AG09309 (cell line): ENCODE results near the gene MEAF6.

Experiments used
- DNase-seq: peaks from one replicate; pipeline ENCODE4 v3.0.0-alpha.2; 2010; ENCODE audit warnings: low read depth
- H3K4me3 ChIP-seq: 2 replicates; pipeline ENCODE4 v1.5.1; 2011; ENCODE audit warnings: mild to moderate bottlenecking, low read depth, low read length, moderate library complexity; ENCODE audit not compliant: control insufficient read depth
- TF ChIP-seq, protein P1 (sequence below): IDR thresholded peaks from 2 replicates; pipeline ENCODE4 v1.5.1; 2011; ENCODE audit warnings: mild to moderate bottlenecking, low read depth, low read length, inconsistent platforms; ENCODE audit not compliant: insufficient read depth, control insufficient read depth; ENCODE audit errors: missing control alignments

MEAF6 gene

DNA sequence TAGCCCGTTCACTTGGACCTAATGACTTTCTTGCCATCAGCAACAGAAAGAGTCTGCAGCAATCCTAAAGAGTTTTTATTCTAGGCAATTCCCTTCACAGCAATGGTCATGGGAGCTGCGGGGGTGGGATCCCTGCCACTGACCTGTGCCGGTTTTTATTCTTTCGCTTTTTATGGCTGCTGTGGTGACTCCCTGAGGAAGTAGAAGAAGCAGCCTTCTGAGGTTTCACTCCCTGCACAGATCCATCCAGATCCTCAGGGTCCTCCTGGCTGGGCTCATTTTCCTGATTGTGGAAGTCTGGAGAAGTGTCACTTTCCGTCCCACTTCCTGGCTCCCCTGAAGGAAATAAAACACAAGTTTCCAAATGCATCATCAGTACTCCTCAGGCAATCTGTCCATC, 12.9 kb downstream of the MEAF6 start:
- no peak for DNase-seq
- no peak overlapping the region for H3K4me3 ChIP-seq
- TF ChIP-seq, protein P1, sequence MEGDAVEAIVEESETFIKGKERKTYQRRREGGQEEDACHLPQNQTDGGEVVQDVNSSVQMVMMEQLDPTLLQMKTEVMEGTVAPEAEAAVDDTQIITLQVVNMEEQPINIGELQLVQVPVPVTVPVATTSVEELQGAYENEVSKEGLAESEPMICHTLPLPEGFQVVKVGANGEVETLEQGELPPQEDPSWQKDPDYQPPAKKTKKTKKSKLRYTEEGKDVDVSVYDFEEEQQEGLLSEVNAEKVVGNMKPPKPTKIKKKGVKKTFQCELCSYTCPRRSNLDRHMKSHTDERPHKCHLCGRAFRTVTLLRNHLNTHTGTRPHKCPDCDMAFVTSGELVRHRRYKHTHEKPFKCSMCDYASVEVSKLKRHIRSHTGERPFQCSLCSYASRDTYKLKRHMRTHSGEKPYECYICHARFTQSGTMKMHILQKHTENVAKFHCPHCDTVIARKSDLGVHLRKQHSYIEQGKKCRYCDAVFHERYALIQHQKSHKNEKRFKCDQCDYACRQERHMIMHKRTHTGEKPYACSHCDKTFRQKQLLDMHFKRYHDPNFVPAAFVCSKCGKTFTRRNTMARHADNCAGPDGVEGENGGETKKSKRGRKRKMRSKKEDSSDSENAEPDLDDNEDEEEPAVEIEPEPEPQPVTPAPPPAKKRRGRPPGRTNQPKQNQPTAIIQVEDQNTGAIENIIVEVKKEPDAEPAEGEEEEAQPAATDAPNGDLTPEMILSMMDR = no peak

DNA sequence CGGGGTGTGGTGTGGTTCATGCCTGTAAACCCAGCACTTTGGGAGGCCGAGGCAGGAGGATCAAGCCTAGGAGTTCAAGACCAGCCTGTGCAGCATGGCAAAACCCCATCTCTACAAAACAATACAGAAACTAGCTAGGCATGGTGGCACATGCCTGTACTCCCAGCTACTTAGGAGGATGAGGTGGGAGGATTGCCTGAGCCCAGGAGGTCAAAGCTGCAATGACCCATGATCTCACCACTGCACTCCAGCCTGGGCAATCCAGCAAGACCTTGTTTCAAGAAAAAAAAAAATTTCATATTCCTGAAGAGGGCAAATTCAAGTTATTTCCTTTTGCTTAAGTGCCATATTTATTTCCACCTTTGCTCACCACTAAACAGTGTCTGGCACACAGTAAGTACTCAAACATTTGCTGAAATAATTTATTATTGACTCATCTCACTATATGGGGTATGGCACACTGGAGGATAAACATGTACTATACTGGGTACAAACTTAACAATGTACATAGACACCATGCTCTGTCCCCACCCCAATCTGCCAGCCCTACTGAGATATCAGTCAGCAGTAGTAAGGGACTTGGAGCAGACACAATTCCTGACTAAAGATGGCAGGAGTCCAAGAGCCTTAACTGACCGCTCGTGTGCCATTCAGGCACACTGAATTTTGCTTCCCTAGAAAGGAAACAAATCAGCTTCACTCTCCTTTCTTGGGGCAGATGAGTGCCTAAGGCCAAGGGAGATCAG, 15.5 kb downstream of the MEAF6 start:
- TF ChIP-seq, protein P1 = no peak
- DNase-seq = no peak
- H3K4me3 ChIP-seq = no peak overlapping the region

DNA sequence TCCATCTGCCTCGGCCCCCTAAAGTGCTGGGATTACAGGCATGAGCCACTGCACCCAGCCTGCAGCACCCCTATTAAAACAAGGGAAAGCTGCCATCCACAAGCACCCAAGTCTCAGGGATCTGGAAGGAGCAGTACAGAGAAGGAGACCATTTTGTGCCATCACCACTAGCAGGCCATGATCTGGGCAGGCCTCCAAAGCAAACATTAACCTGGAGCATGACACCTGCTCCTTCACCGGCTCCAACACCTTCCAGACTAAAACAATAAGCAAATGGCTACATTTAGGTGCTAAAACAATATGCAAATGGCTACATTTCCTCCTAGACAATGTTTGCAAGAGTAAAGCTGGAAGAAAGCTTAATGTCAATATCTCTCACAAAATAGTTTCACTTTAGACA, 16.7 kb downstream of the MEAF6 start:
- TF ChIP-seq, protein P1 = no peak
- DNase-seq = no peak
- no peak overlapping the region for H3K4me3 ChIP-seq

DNA sequence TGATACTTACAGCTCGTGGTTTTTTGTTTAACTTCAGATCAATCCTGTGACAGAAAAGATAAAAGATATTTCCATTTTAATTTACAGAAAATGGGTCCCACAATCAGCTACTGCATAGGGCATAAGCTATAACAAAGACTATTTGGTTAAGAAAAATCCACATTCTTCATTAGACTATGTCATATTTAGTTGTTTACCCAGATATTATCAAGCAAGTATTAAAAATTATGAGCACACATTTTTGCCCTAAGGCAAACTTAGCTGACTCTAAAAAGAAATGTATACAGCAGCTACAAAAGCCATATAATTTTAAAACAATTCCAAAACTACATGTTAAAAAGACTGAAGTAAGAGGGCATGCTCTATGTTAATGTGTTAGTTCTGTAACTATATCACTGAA, 18.7 kb downstream of the MEAF6 start:
- no peak for DNase-seq
- TF ChIP-seq, protein P1 = no peak
- H3K4me3 ChIP-seq = no peak overlapping the region

DNA sequence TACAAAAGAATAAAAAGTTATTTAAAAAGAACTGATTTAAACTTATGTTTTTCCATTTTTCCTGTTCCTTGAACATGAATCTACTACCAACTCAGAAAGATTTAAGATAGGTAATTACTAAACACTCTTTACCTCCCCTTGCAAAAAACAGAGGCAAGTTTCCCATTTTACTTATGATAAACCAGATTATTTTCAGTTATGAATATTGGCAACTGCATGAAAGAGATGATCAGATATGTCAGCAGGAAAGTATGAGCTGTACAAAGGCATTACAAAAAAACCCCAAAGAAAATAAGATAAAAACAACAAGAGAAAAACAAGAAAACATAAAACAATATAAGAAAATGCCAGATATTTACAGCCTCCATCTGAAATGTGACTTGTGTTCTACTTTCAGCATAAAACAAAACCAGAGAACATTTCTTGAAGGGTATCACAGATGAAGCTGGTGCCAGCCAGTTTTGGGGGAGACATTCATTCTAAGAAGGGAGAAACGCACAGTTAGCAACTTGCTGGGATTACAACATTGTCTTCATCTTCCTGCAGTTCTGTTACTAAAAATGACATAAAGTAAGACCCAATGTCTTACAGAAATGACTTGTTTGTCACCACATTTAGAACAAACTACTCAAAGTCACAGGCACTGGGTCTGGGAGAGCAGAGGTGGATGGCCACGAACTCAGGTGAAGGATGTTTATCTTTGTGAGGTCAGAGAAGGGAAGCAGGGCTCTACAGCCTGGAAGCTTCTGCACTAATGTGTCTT, 21.0 kb downstream of the MEAF6 start:
- TF ChIP-seq, protein P1 = no peak
- no peak overlapping the region for H3K4me3 ChIP-seq
- no peak for DNase-seq

DNA sequence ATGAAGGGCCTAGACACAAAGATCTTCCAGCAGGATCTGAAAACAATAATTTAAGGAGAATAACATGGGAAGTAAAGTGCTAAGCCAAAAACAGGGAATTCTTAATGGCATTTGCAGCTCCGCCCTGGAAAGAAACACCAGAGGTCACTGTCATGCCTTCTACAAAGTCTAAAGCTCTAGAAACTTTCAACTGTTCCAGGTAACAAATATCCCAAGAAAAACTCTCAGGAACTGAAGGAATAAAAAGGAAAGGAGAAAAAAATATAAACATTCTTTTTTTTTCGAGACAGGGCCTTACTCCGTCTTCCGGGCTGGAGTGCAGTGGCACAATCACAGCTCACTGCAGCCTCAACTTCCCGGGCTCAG, 27.0 kb downstream of the MEAF6 start:
- TF ChIP-seq, protein P1 = no peak
- no peak for DNase-seq
- no peak overlapping the region for H3K4me3 ChIP-seq
